Duodenal mucosa (tissue), 2 donors: ENCODE data around the gene HOTAIR.

Experiments used
- H3K27ac ChIP-seq: one replicate; pipeline ENCODE4 v1.7.0; 2013; ENCODE audit warnings: low read depth, low read length
- H3K27me3 ChIP-seq, 2 donors: one replicate each; pipeline ENCODE4 v1.7.0; 2013; ENCODE audit warnings: low read length in 2 of 2, control low read depth in 1 of 2; ENCODE audit not compliant: insufficient read depth in 2 of 2, control insufficient read depth in 1 of 2
- H3K36me3 ChIP-seq, 2 donors: one replicate each; pipeline ENCODE4 v1.7.0; 2013; ENCODE audit warnings: low read length in 2 of 2, control low read depth in 1 of 2; ENCODE audit not compliant: insufficient read depth in 2 of 2, control insufficient read depth in 1 of 2
- H3K4me1 ChIP-seq, 2 donors: one replicate each; pipeline ENCODE4 v1.7.0; 2013; ENCODE audit warnings: low read length in 2 of 2, control low read depth in 1 of 2; ENCODE audit not compliant: insufficient read depth in 2 of 2, control insufficient read depth in 1 of 2
- H3K4me3 ChIP-seq, 2 donors: one replicate each; pipeline ENCODE4 v1.7.0; 2013; ENCODE audit warnings: low read length in 2 of 2, low read depth in 1 of 2
- H3K9ac ChIP-seq, 2 donors: one replicate each; pipeline ENCODE4 v1.7.0; 2013; ENCODE audit warnings: low read length in 2 of 2, low read depth in 1 of 2
- H3K9me3 ChIP-seq, 2 donors: one replicate each; pipeline ENCODE4 v1.7.0; 2013; ENCODE audit warnings: low read length in 2 of 2, control low read depth in 1 of 2; ENCODE audit not compliant: control insufficient read depth in 1 of 2

The HOTAIR gene

GRCh38 chr12:53942467-53942997 lies 32.2 kb downstream of the HOTAIR start:
- Histone ChIP-seq H3K36me3 (no peaks in the 10 kb centered on the region), H3K4me1 (no peaks in the 10 kb centered on the region), H3K27ac (no peak overlapping the region), H3K4me3 (no peak overlapping the region), H3K9me3 (no peaks in the 10 kb centered on the region), H3K27me3 (peaks cover 87 to 96% of the 10 kb centered on the region in 2 donors), H3K9ac (no peak overlapping the region)

GRCh38 chr12:53941750-53942149 lies 33.0 kb downstream of the HOTAIR start:
- Histone ChIP-seq H3K27ac (no peak overlapping the region), H3K27me3 (peaks cover 88 to 97% of the 10 kb centered on the region in 2 donors), H3K4me3 (no peak overlapping the region), H3K9ac (no peak overlapping the region), H3K36me3 (no peaks in the 10 kb centered on the region), H3K9me3 (no peaks in the 10 kb centered on the region), H3K4me1 (no peaks in the 10 kb centered on the region)

DNA sequence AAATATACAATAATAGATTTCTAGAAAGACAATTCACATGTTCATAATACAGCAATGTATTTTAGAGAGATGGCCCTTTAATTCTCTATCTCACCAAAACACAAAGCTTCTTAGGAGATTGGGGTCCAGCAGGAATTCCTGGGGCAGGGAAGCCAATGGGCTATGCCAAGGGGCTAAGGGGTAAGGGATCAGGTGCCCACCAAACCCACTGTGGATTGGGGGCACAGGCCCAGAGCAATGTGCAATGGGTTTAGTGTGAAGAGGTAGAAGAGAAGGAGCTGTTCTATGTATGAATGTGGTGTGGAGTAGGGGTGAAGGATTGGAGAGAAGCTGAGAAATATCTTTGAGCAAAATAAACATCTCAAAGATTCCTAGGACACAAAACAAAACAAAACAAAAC lies 33.6 kb downstream of the HOTAIR start:
- no peak overlapping the region for H3K4me3 ChIP-seq
- H3K9ac ChIP-seq: no peak overlapping the region
- no peak overlapping the region for H3K27ac ChIP-seq
- no peaks in the 10 kb centered on the region for H3K9me3 ChIP-seq
- H3K4me1 ChIP-seq: no peaks in the 10 kb centered on the region
- peaks cover 84 to 97% of the 10 kb centered on the region in 2 donors for H3K27me3 ChIP-seq
- H3K36me3 ChIP-seq: no peaks in the 10 kb centered on the region

GRCh38 chr12:53940443-53941014 lies 34.2 kb downstream of the HOTAIR start:
- Histone ChIP-seq H3K27me3 (peaks cover 84 to 97% of the 10 kb centered on the region in 2 donors), H3K27ac (no peak overlapping the region)

GRCh38 chr12:53939141-53940108 lies 35.3 kb downstream of the HOTAIR start:
- peaks cover 84 to 97% of the 10 kb centered on the region in 2 donors for H3K27me3 ChIP-seq
- no peaks in the 10 kb centered on the region for H3K4me1 ChIP-seq
- no peak overlapping the region for H3K4me3 ChIP-seq
- H3K36me3 ChIP-seq: no peaks in the 10 kb centered on the region
- H3K9ac ChIP-seq: no peak overlapping the region
- H3K27ac ChIP-seq: no peak overlapping the region
- no peaks in the 10 kb centered on the region for H3K9me3 ChIP-seq

More at GRCh38 chr12:53940443-53941014, 34.2 kb downstream of the HOTAIR start:
- Histone ChIP-seq H3K9me3 (no peaks in the 10 kb centered on the region), H3K4me3 (no peak overlapping the region), H3K36me3 (no peaks in the 10 kb centered on the region), H3K9ac (no peak overlapping the region), H3K4me1 (no peaks in the 10 kb centered on the region)

DNA sequence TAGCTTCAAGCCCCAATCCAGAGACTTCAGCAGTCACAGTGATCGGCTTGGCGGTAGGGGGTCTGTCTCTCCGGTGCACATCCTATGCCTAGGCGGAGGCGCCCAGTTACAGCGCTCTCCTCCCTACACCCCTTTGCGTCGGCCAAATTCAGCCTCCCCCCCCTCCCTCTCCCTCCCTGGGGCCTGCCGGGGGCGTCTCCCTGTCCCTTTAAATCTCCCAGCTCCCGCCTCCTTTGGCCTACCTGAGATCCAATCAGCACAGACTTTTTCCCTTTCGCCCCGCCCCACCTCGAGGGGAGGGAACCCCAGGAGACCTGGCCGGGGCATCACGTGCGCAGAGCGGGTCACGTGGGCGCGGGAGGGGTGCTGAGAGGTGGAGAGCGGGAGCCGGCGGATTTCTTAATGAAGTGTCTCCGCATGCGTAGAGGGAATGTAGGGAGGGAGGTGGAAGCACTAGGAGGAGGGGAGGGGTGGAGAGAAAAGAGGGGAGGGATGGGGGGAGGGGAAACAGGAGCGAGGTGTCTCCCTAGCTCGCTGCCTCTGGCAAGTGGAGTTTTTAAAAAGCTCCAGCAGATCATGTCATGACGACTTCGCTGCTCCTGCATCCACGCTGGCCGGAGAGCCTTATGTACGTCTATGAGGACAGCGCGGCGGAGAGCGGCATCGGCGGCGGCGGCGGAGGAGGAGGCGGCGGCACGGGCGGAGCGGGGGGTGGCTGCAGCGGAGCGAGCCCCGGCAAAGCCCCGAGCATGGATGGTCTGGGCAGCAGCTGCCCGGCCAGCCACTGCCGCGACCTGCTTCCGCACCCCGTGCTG lies 36.2 kb downstream of the HOTAIR start, which contains the start of gene HOXC13:
TSS of gene HOXC13 (plus strand) at position 506 of the 815 bp plus-strand sequence. CDS start at position 582, 76 bp downstream.
- Histone ChIP-seq H3K4me3 (no peak within 1 kb of the TSS), H3K27me3 (peaks cover 84 to 97% of the 10 kb centered on the region in 2 donors)

DNA sequence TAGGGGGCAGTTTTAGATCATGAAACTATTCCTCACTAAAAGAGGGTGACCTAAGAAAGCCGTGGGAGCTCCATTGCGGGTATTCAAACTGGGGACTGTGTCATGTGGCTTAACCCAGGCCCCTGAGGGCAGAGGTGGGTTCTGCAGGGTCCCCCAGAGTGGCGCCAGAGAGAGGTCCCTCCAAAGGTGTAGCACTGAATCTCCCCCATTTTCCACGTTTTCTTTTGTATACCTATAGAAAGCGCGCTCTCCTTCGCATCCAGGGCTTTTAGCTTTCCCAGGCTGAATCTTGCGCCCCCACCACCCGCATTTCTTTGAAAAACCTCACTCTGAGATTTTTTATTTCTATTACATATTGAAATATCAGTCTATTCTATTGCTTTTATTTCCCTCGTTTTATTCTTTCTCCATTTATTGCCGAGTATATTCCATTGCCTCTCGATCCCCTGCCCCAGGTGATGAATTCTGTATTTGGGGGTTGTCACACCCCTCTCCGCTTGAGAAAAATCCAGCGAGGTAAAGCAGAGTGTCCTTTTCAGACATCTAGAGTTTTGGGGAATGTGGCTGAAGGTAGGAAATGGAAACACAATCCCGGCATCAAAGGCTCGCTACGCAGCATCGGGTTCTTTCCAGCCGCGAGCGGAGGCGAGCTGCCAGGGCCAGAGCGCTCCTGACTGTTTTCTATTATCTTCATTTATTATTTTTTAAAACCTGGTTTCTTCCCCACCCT lies 37.0 kb downstream of the HOTAIR start:
- Histone ChIP-seq H3K4me1 (no peaks in the 10 kb centered on the region), H3K4me3 (no peak overlapping the region), H3K27me3 (peaks cover 82 to 97% of the 10 kb centered on the region in 2 donors)

More for the DNA sequence above, 36.2 kb downstream of the HOTAIR start, which contains the start of gene HOXC13:
- H3K9ac ChIP-seq: no peak within 1 kb of the TSS
- no peak within 1 kb of the TSS for H3K27ac ChIP-seq
- H3K36me3 ChIP-seq: no peaks in the 10 kb centered on the region
- H3K9me3 ChIP-seq: no peaks in the 10 kb centered on the region
- no peaks in the 10 kb centered on the region for H3K4me1 ChIP-seq

DNA sequence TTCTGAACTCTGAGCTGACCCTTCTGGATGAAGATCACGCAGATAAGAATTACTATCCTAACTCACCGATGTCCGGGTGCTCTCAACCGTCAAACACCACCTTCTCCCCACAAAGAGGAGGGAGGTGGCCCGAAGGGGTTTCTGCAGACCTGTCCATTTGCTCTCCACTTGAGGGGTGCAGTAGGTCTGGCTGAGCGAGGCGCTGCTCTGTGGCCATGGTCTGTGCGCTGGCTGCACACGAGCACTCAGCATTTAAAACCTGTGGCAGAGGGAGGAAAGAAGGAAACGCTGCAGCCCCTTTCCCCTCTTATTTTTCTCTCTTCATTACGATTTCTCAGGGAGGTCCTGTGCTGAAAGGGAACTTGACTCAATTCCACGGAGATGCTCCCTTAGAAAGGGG lies 37.7 kb downstream of the HOTAIR start:
- Histone ChIP-seq H3K27me3 (peaks cover 82 to 98% of the 10 kb centered on the region in 2 donors), H3K4me3 (no peak overlapping the region), H3K4me1 (no peaks in the 10 kb centered on the region)

More for the DNA sequence above, 37.0 kb downstream of the HOTAIR start:
- Histone ChIP-seq H3K27ac (no peak overlapping the region), H3K36me3 (no peaks in the 10 kb centered on the region), H3K9ac (no peak overlapping the region), H3K9me3 (no peaks in the 10 kb centered on the region)

More for the DNA sequence above, 37.7 kb downstream of the HOTAIR start:
- Histone ChIP-seq H3K9ac (no peak overlapping the region), H3K27ac (no peak overlapping the region), H3K36me3 (no peaks in the 10 kb centered on the region), H3K9me3 (no peaks in the 10 kb centered on the region)
